ENCODE results near the gene ATP9B.

DNA sequence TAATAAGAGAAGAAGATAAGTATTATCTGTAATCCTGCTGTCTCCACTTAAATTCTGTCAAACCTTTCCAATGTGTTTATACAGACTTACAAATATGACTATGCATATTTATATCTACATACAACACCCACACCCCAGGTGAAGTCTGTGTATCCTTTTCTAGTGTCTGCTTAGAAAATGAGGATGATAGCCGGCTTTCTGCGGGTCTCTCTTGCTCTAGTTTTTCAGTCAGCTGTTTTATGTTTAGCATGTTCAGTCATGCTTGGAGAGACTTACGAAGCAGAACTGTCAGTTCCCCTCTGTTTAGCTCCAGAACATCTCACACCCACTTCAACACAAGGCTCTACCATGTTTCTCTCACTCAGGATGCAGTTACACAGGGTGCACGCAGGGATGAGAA, 189.3 kb downstream of the ATP9B start:
- TF ChIP-seq, protein P1, sequence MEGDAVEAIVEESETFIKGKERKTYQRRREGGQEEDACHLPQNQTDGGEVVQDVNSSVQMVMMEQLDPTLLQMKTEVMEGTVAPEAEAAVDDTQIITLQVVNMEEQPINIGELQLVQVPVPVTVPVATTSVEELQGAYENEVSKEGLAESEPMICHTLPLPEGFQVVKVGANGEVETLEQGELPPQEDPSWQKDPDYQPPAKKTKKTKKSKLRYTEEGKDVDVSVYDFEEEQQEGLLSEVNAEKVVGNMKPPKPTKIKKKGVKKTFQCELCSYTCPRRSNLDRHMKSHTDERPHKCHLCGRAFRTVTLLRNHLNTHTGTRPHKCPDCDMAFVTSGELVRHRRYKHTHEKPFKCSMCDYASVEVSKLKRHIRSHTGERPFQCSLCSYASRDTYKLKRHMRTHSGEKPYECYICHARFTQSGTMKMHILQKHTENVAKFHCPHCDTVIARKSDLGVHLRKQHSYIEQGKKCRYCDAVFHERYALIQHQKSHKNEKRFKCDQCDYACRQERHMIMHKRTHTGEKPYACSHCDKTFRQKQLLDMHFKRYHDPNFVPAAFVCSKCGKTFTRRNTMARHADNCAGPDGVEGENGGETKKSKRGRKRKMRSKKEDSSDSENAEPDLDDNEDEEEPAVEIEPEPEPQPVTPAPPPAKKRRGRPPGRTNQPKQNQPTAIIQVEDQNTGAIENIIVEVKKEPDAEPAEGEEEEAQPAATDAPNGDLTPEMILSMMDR (IDR thresholded peaks at IDR 0.05): no peak
- no peak for TF ChIP-seq POLR2A (IDR thresholded peaks at IDR 0.05)

All from right lobe of liver (tissue), 4 donors.